ENCODE data around the gene CA7.

GRCh38 chr16:66857437-66857836 lies 13.2 kb downstream of the CA7 start:
- TF ChIP-seq POLR2AphosphoS5 (IDR thresholded peaks at IDR 0.05), result no peak
- no peak for TF ChIP-seq POLR2A (IDR thresholded peaks at IDR 0.05)
